Measurements from ENCODE around the gene TCP10L.

The TCP10L gene

GRCh38 chr21:32574946-32575925 lies 10.1 kb downstream of the TCP10L start:
- no peak for FAIRE-seq
- no peak for TF ChIP-seq CTCF (IDR thresholded peaks at IDR 0.05; ENCODE audit: insufficient read depth, missing control alignments)

GRCh38 chr21:32572574-32573420 lies 12.5 kb downstream of the TCP10L start:
- FAIRE-seq (no peak), DNase-seq (ENCODE audit: insufficient read length, low spot score) (no peak)
- no peak for TF ChIP-seq CTCF (IDR thresholded peaks at IDR 0.05; ENCODE audit: insufficient read depth, missing control alignments)

More at GRCh38 chr21:32574946-32575925, 10.1 kb downstream of the TCP10L start:
- DNase-seq (ENCODE audit: insufficient read length, low spot score): no peak

- no peak for TF ChIP-seq CTCF (IDR thresholded peaks at IDR 0.05; ENCODE audit: insufficient read depth, missing control alignments)
- no peak for FAIRE-seq
- no peak for DNase-seq (ENCODE audit: insufficient read length, low spot score)
Measured at GRCh38 chr21:32570456-32570855, 14.9 kb downstream of the TCP10L start.

GRCh38 chr21:32569261-32570230 lies 15.8 kb downstream of the TCP10L start:
- peak; percentile 65 for DNase-seq (ENCODE audit: insufficient read length, low spot score)
- FAIRE-seq: no peak
- peak; percentile 76 for TF ChIP-seq CTCF (IDR thresholded peaks at IDR 0.05; ENCODE audit: insufficient read depth, missing control alignments)

- TF ChIP-seq CTCF (IDR thresholded peaks at IDR 0.05; ENCODE audit: insufficient read depth, missing control alignments): no peak
- FAIRE-seq: no peak
- DNase-seq (ENCODE audit: insufficient read length, low spot score): no peak
Measured at GRCh38 chr21:32567626-32568025, 17.7 kb downstream of the TCP10L start.

GRCh38 chr21:32566741-32567389 lies 18.5 kb downstream of the TCP10L start:
- DNase-seq (ENCODE audit: insufficient read length, low spot score) (no peak), FAIRE-seq (no peak)
- TF ChIP-seq CTCF (IDR thresholded peaks at IDR 0.05; ENCODE audit: insufficient read depth, missing control alignments): no peak
